Renal pelvis (tissue), 12 donors: ENCODE measurements around the gene CRYAB. TPM values are rescaled to one million over a fixed set of nuclear protein-coding genes. Genes with fewer than 3 reads are reported as not detected.
A peak's percentile ranks its signal among the peaks of the same experiment; 100 is the strongest.

Source experiments
- DNase-seq: peaks from one replicate; pipeline ENCODE4 v3.0.0-alpha.2; 2013
- long read RNA-seq, 16 experiments: transcript quantifications; one replicate each; lab custom pipeline, GENCODE V29; 2026
- polyA plus RNA-seq, 3 donors: library from polyadenylated mRNA; unstranded; fragments of 120-200 nt; gene quantifications; one replicate each; pipeline ENCODE4 v1.2.1, GENCODE V29; 2013; ENCODE audit not compliant: insufficient read length in 3 of 3

CRYAB gene
- 10 to 100 TPM; 48.6 to 75.2 (median 50.1) TPM for polyA plus RNA-seq
- long read RNA-seq, donor 1, transcript CRYAB-205 (3 exons, 1,017 nt): major isoform, 13 of 18 reads
- long read RNA-seq, donor 1, partial matches to known transcripts: 0 of 18 reads
- long read RNA-seq, donor 1, other reads (novel, unspliced or antisense): 0 of 18 reads
- long read RNA-seq, donor 2, transcript CRYAB-205 (3 exons, 1,017 nt): major isoform, 15 of 27 reads
- long read RNA-seq, donor 2, transcript CRYAB-207 (4 exons, 887 nt): minor isoform, 8 of 27 reads
- long read RNA-seq, donor 2, partial matches to known transcripts: 0 of 27 reads
- long read RNA-seq, donor 2, other reads (novel, unspliced or antisense): 0 of 27 reads
- long read RNA-seq, donor 3, transcript CRYAB-205 (3 exons, 1,017 nt): major isoform, 15 of 22 reads
- long read RNA-seq, donor 3, partial matches to known transcripts: 0 of 22 reads
- long read RNA-seq, donor 3, other reads (novel, unspliced or antisense): 0 of 22 reads
- long read RNA-seq, donor 4, transcript CRYAB-205 (3 exons, 1,017 nt): major isoform, 23 of 27 reads
- long read RNA-seq, donor 4, partial matches to known transcripts: 0 of 27 reads
- long read RNA-seq, donor 4, other reads (novel, unspliced or antisense): 0 of 27 reads
- long read RNA-seq, donor 5, transcript CRYAB-205 (3 exons, 1,017 nt): major isoform, 12 of 17 reads
- long read RNA-seq, donor 5, partial matches to known transcripts: 0 of 17 reads
- long read RNA-seq, donor 5, other reads (novel, unspliced or antisense): 0 of 17 reads
- long read RNA-seq, donor 6, transcript CRYAB-205 (3 exons, 1,017 nt): major isoform, 16 of 24 reads
- long read RNA-seq, donor 6, partial matches to known transcripts: 0 of 24 reads
- long read RNA-seq, donor 6, other reads (novel, unspliced or antisense): 0 of 24 reads
- long read RNA-seq, donor 7, transcript CRYAB-205 (3 exons, 1,017 nt): major isoform, 22 of 36 reads
- long read RNA-seq, donor 7, partial matches to known transcripts: 5 of 36 reads
- long read RNA-seq, donor 7, other reads (novel, unspliced or antisense): 0 of 36 reads
- long read RNA-seq, donor 8, partial matches to known transcripts: 0 of 4 reads
- long read RNA-seq, donor 8, other reads (novel, unspliced or antisense): 0 of 4 reads
- long read RNA-seq, donor 9, transcript CRYAB-205 (3 exons, 1,017 nt): major isoform, 24 of 42 reads
- long read RNA-seq, donor 9, transcript CRYAB-216 (4 exons, 977 nt): minor isoform, 8 of 42 reads
- long read RNA-seq, donor 9, transcript CRYAB-207 (4 exons, 887 nt): minor isoform, 8 of 42 reads
- long read RNA-seq, donor 9, partial matches to known transcripts: 0 of 42 reads
- long read RNA-seq, donor 9, other reads (novel, unspliced or antisense): 0 of 42 reads
- long read RNA-seq, donor 10, transcript CRYAB-207 (4 exons, 887 nt): minor isoform, 5 of 27 reads
- long read RNA-seq, donor 10, transcript CRYAB-205 (3 exons, 1,017 nt): major isoform, 16 of 27 reads
- long read RNA-seq, donor 10, partial matches to known transcripts: 0 of 27 reads
- long read RNA-seq, donor 10, other reads (novel, unspliced or antisense): 0 of 27 reads
- long read RNA-seq, donor 11, transcript CRYAB-216 (4 exons, 977 nt): minor isoform, 5 of 25 reads
- long read RNA-seq, donor 11, transcript CRYAB-205 (3 exons, 1,017 nt): major isoform, 16 of 25 reads
- long read RNA-seq, donor 11, partial matches to known transcripts: 0 of 25 reads
- long read RNA-seq, donor 11, other reads (novel, unspliced or antisense): 0 of 25 reads
- long read RNA-seq, donor 12, transcript CRYAB-205 (3 exons, 1,017 nt): major isoform, 24 of 64 reads
- long read RNA-seq, donor 12, transcript CRYAB-216 (4 exons, 977 nt): minor isoform, 11 of 64 reads
- long read RNA-seq, donor 12, partial matches to known transcripts: 21 of 64 reads
- long read RNA-seq, donor 12, other reads (novel, unspliced or antisense): 0 of 64 reads
- long read RNA-seq, donor 13, transcript CRYAB-205 (3 exons, 1,017 nt): major isoform, 14 of 19 reads
- long read RNA-seq, donor 13, partial matches to known transcripts: 0 of 19 reads
- long read RNA-seq, donor 13, other reads (novel, unspliced or antisense): 0 of 19 reads
- long read RNA-seq, donor 14: 0 reads
- long read RNA-seq, donor 15, transcript CRYAB-205 (3 exons, 1,017 nt): major isoform, 18 of 35 reads
- long read RNA-seq, donor 15, transcript CRYAB-216 (4 exons, 977 nt): minor isoform, 7 of 35 reads
- long read RNA-seq, donor 15, partial matches to known transcripts: 0 of 35 reads
- long read RNA-seq, donor 15, other reads (novel, unspliced or antisense): 5 of 35 reads
- long read RNA-seq, donor 16, transcript CRYAB-205 (3 exons, 1,017 nt): major isoform, 26 of 32 reads
- long read RNA-seq, donor 16, partial matches to known transcripts: 0 of 32 reads
- long read RNA-seq, donor 16, other reads (novel, unspliced or antisense): 0 of 32 reads

GRCh38 chr11:111911563-111912401 is at the start of gene CRYAB:
TSS of gene CRYAB (minus strand) at chr11:111911770. CDS start at chr11:111911724, 46 bp downstream.
- DNase-seq: peak; percentile 65

- no peak for DNase-seq
Observed at GRCh38 chr11:111960916-111961315, 49.3 kb upstream of the CRYAB start.

DNA sequence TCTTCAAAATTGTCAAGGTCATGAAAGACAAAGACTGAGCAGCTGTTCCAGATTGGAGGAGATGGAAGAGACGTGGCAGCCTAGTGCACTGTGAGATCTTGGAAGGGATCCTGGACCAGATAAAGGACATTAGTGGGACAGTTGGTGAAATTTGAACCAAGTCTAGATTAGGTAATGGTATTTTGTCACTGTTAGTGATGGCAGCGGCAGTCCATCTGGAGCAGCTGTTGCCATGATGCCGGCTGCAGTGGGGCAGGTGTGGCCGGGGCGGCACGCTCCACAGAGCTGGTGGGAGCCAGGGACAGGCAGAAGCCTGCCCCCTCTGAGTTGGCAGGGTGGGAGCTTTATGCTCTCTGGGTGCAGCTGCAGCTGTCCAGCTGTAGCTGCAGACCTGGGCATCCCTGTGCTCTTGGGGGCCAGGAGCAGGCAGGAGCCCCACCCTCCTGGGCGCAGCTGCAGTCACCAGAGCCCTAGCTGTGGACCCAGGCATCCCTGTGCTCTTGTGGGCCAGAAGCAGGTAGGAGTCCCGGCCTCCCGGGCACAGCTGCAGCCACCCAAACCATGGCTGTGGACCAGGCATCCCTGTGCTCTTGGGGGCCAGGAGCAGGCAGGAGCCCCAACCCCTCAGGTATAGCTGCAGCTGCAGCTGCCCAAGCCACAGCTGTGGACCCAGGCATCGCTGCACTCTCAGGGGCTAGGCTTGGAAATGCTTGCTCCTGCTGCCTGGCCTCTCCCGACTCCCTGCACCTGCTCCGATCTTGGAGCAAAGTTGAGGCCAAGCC is 46.3 kb upstream of the CRYAB start:
- DNase-seq: no peak

- DNase-seq: no peak
Observed at GRCh38 chr11:111954154-111954553, 42.6 kb upstream of the CRYAB start.

GRCh38 chr11:111951565-111951964 is 40.0 kb upstream of the CRYAB start:
- DNase-seq: no peak

DNA sequence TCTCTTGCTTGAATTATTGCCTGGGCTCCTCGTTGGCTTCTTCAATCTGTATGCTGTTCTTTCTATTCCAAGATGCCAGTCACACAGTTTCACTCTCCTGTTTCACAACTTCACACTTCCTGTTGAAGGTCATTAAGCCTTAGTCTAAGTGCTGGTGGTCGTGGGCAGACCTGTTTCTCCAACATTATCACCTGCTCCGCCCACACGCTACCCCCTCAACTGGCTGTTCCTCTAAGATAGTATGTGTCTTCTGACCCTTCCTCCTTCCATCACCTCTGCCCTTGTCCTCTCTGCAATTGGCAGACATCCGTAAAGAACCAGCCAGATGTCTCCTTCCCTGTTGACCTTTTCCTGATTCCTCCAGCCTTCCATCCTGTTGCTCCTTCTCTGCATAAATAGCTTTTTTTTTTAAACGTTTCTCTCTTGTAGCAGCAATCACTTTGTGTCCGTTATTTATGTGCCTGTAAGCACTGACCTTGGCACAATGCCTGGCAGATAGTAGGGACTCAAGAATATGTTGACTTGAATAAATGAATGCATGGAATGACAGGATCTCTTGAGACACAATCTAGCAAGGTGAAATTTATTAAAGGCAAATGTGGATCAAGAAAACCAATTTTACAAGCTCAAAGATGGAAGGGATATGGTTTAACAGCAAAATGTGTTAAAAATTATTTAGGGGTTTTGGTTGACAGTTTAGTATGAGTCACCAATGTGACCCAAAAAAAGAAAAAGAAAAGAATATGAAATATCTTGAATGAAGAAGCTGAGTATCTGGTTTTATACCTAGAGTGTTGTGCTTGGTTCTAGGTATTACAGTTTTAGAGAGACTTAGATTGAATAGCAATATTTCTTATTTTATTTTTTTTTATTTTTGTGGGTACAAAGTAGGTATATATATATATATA is 38.2 kb upstream of the CRYAB start:
- DNase-seq: no peak

- DNase-seq: no peak
Observed at GRCh38 chr11:111947143-111947542, 35.6 kb upstream of the CRYAB start.

DNA sequence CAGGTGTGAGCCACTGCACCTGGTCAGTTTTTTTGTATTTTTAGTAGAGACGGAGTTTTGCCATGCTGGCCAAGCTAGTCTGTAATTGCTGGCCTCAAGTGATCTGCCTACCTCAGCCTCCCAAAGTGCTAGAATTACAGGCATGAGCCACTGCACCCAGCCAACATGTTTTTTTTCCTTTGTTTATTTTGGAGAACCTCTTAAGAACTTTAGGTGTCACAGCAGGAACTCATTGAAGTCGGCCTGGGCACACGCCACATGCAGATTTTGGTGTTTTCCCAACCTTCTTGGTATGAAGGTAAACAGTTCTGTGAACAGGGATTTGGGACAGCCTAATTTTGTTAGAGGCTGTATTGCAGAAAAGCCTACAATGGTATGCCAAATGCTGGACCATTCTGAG is 34.9 kb upstream of the CRYAB start:
- DNase-seq: no peak

GRCh38 chr11:111945198-111945597 is 33.6 kb upstream of the CRYAB start:
- DNase-seq: no peak

DNA sequence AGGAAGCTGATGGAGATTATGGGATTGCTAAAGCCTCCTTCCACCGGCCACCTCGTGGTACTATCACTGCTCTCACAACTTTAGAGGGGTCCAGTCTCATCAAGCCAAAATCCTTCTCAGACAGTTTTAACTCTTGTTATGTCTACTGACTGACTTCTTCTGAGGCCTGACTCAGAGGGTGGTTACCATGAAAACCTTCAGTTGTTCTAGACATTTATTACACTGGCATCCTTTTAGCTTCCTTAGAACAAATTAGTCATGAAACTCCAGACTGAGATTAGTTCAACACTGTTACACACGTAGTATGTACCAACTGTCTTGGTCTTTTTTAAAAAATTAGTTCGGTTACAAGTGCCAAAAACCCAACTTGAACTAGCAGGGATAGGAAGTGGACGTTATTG is 33.1 kb upstream of the CRYAB start:
- DNase-seq: no peak

DNA sequence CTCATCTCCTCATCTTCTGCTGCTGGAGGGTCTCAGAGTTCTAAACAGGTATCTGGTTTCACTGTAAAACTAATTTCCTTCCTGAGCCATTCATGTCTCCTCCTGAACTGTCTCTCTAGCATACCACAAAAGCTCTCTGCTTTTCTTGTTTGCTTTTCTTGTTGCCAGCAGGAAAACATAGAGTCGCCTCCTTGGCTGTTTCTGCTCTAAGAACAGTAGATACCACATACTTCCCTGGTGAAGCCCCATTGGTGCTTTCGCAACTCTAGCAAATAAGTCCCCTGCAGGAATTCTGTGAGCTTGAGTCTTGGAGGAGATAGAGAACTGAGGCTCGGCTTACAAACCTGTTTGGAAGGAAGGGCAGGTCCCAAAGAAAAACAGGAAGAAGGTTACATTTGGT is 32.6 kb upstream of the CRYAB start:
- DNase-seq: no peak

- DNase-seq: no peak
Observed at GRCh38 chr11:111942829-111943228, 31.3 kb upstream of the CRYAB start.

GRCh38 chr11:111941963-111942362 is 30.4 kb upstream of the CRYAB start:
- no peak for DNase-seq

GRCh38 chr11:111939836-111940604 is 28.4 kb upstream of the CRYAB start:
- DNase-seq: no peak

DNA sequence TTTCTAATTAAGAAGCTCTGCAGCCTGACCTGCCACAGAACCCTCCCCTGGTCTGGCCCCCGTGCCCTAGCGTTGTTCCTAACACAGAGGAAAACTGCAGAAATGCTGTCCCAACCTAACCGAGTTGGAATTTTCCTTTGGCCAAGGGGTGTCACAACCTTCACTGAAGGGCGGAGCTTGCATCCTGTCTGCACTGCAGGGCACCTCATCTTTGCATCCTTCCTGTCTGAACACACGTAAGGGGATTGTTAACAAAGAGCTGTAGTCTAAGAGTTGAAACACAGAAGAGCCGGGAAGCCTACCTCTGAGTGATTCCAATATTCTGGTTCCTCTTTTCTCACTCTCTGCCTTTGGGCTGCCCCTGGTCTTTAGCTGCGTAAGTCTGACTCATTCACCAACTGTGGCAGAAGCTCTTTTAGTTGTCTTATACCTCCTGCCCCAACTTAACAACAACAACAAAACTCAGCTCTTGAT is 27.2 kb upstream of the CRYAB start:
- DNase-seq: no peak

DNA sequence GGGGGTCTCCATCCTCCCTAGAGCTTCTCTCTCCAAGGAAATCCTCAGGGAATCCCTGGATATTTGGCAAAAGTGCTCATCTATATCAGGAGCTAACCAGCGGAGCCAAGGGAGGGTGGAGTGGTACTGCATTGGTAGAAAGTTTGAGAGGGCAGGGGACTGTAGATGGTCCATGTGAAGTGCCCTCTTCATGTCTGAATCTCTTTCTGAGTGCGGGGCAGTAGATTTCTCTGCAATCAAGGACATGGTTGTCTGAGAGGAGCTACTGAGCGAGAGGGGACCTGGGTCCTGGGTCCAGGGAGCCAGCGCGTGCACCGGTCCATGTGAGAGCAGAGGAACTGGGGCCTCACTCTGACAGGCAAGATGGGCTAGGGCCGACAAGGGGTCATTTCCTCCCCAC is 26.3 kb upstream of the CRYAB start:
- DNase-seq: no peak
